IMR-90 (cell line): Measurements from ENCODE around the gene CYTH1.
A peak's percentile ranks its signal among the peaks of the same experiment; 100 is the strongest.

Experiments
- BHLHE40 ChIP-seq: fragments of 150-350 bp; IDR thresholded peaks from 2 replicates; pipeline ENCODE4 v1.6.1; 2016; ENCODE audit warnings: mild to moderate bottlenecking, low read depth, low read length
- CEBPB ChIP-seq: IDR thresholded peaks from 2 replicates; pipeline ENCODE4 v1.6.1; 2012; ENCODE audit warnings: low read depth, low read length, improper control_type of control experiment
- CTCF ChIP-seq: conservative IDR thresholded peaks from 2 replicates; pipeline ENCODE4 v1.5.1; 2012; ENCODE audit warnings: mild to moderate bottlenecking, low read depth, low read length, improper control_type of control experiment
- FOS ChIP-seq: fragments of 150-350 bp; IDR thresholded peaks from 2 replicates; pipeline ENCODE4 v1.6.1; 2016; ENCODE audit warnings: low read depth, low read length
- MAFK ChIP-seq: IDR thresholded peaks from 2 replicates; pipeline ENCODE4 v1.6.1; 2012; ENCODE audit warnings: low read depth, low read length, improper control_type of control experiment
- MAZ ChIP-seq: IDR thresholded peaks from 2 replicates; pipeline ENCODE4 v1.6.1; 2012; ENCODE audit warnings: low read depth, mild to moderate bottlenecking, low read length, improper control_type of control experiment, moderate library complexity, borderline replicate concordance
- NFE2L2 ChIP-seq: fragments of 150-350 bp; IDR thresholded peaks from 2 replicates; pipeline ENCODE4 v1.6.1; 2016; ENCODE audit warnings: low read depth, mild to moderate bottlenecking, low read length
- POLR2A ChIP-seq: IDR thresholded peaks from 2 replicates; pipeline ENCODE4 v1.6.1; 2012; ENCODE audit warnings: mild to moderate bottlenecking, low read depth, low read length
- RAD21 ChIP-seq: IDR thresholded peaks from 2 replicates; pipeline ENCODE4 v1.6.1; 2012; ENCODE audit warnings: low read length, improper control_type of control experiment
- RCOR1 ChIP-seq: IDR thresholded peaks from 2 replicates; pipeline ENCODE4 v1.6.1; 2012; ENCODE audit warnings: mild to moderate bottlenecking, low read length, improper control_type of control experiment; ENCODE audit not compliant: insufficient replicate concordance
- RFX5 ChIP-seq: IDR thresholded peaks from 2 replicates; pipeline ENCODE4 v1.8.0; 2012; ENCODE audit warnings: low read depth, mild to moderate bottlenecking, low read length, moderate library complexity
- SMC3 ChIP-seq: fragments of 150-350 bp; IDR thresholded peaks from 2 replicates; pipeline ENCODE4 v1.6.1; 2016; ENCODE audit warnings: low read depth, mild to moderate bottlenecking, antibody characterized with exemption, low read length, moderate library complexity
- USF2 ChIP-seq: fragments of 150-350 bp; IDR thresholded peaks from 2 replicates; pipeline ENCODE4 v1.6.1; 2017; ENCODE audit warnings: mild to moderate bottlenecking, antibody characterized with exemption, low read length, low read depth

GRCh38 chr17:78708510-78708973 lies 73.5 kb downstream of the CYTH1 start:
- peak; percentile 93 for TF ChIP-seq CTCF
- no peak for TF ChIP-seq FOS
- TF ChIP-seq BHLHE40: no peak
- no peak for TF ChIP-seq POLR2A
- TF ChIP-seq CEBPB: no peak
- peak; percentile 99 for TF ChIP-seq RAD21
- TF ChIP-seq SMC3: peak; percentile 96
- TF ChIP-seq MAFK: no peak
- no peak for TF ChIP-seq RCOR1
- no peak for TF ChIP-seq RFX5
- no peak for TF ChIP-seq NFE2L2
- peak; percentile 33; the same call in 1 of the 2 replicates for TF ChIP-seq MAZ
- TF ChIP-seq USF2: no peak
